HL-60/S4 treated with phorbol 12-myristate 13-acetate at 8.2 ng/mL for 4 days and 3 days (cell line): ENCODE measurements around the gene HPCAL1.

Source experiments
- in situ Hi-C: fragments of 300-500 bp; cut with MboI; formaldehyde crosslinking; loops from 2 replicates; pipeline ENCODE4 v1.15.0; 2022; ENCODE audit warnings: low sequenced_read_pairs

Gene HPCAL1

GRCh38 chr2:10417551-10418335 is 115.0 kb downstream of the HPCAL1 start:
- in situ Hi-C loops: loop anchor here (25.0 kb wide), 1 partner anchor 280 kb away; no protein-coding TSS in a partner anchor

GRCh38 chr2:10419553-10420257 is 117.0 kb downstream of the HPCAL1 start:
- in situ Hi-C loops: loop anchor here (25.0 kb wide), 1 partner anchor 282 kb away; no protein-coding TSS in a partner anchor

- in situ Hi-C loops: loop anchor here (25.0 kb wide), 1 partner anchor 285 kb away; no protein-coding TSS in a partner anchor
Observed at GRCh38 chr2:10422251-10422650, 119.5 kb downstream of the HPCAL1 start.

- in situ Hi-C loops: loop anchor here (25.0 kb wide), 1 partner anchor 286 kb away; no protein-coding TSS in a partner anchor
Observed at GRCh38 chr2:10422732-10423399, 120.2 kb downstream of the HPCAL1 start.

GRCh38 chr2:10423400-10423774 is 120.7 kb downstream of the HPCAL1 start:
- in situ Hi-C loops: loop anchor here (25.0 kb wide), 1 partner anchor 286 kb away; no protein-coding TSS in a partner anchor

GRCh38 chr2:10424051-10424450 is 121.3 kb downstream of the HPCAL1 start:
- in situ Hi-C loops: loop anchor here (25.0 kb wide), 1 partner anchor 287 kb away; no protein-coding TSS in a partner anchor

- in situ Hi-C loops: loop anchor here (25.0 kb wide), 1 partner anchor 288 kb away; no protein-coding TSS in a partner anchor
Observed at GRCh38 chr2:10424916-10425505, 122.3 kb downstream of the HPCAL1 start.

GRCh38 chr2:10425699-10426098 is 123.0 kb downstream of the HPCAL1 start:
- in situ Hi-C loops: no loop called here

GRCh38 chr2:10426726-10427617 is 124.3 kb downstream of the HPCAL1 start:
- in situ Hi-C loops: no loop called here

- in situ Hi-C loops: no loop called here
Observed at GRCh38 chr2:10427618-10427949, 124.9 kb downstream of the HPCAL1 start.

GRCh38 chr2:10428355-10428754 is 125.7 kb downstream of the HPCAL1 start:
- in situ Hi-C loops: no loop called here

GRCh38 chr2:10428924-10429323 is 126.2 kb downstream of the HPCAL1 start:
- in situ Hi-C loops: no loop called here

- in situ Hi-C loops: no loop called here
Observed at GRCh38 chr2:10430886-10431622, 128.3 kb downstream of the HPCAL1 start.

- in situ Hi-C loops: no loop called here
Observed at GRCh38 chr2:10431797-10432196, 129.1 kb downstream of the HPCAL1 start.

- in situ Hi-C loops: no loop called here
Observed at GRCh38 chr2:10432311-10433181, 129.8 kb downstream of the HPCAL1 start.

GRCh38 chr2:10433264-10433946 is 130.7 kb downstream of the HPCAL1 start:
- in situ Hi-C loops: no loop called here

- in situ Hi-C loops: no loop called here
Observed at GRCh38 chr2:10433947-10434885, 131.5 kb downstream of the HPCAL1 start.
